HG03175 (cell line): ENCODE data around the gene MCM3AP.

Experiments
- ATAC-seq: cut with Tn5 transposase; IDR thresholded peaks from one replicate; pipeline ENCODE4 v1.9.1; 2021; ENCODE audit warnings: mild to moderate bottlenecking, moderate library complexity; ENCODE audit not compliant: unreplicated experiment

The MCM3AP gene

DNA sequence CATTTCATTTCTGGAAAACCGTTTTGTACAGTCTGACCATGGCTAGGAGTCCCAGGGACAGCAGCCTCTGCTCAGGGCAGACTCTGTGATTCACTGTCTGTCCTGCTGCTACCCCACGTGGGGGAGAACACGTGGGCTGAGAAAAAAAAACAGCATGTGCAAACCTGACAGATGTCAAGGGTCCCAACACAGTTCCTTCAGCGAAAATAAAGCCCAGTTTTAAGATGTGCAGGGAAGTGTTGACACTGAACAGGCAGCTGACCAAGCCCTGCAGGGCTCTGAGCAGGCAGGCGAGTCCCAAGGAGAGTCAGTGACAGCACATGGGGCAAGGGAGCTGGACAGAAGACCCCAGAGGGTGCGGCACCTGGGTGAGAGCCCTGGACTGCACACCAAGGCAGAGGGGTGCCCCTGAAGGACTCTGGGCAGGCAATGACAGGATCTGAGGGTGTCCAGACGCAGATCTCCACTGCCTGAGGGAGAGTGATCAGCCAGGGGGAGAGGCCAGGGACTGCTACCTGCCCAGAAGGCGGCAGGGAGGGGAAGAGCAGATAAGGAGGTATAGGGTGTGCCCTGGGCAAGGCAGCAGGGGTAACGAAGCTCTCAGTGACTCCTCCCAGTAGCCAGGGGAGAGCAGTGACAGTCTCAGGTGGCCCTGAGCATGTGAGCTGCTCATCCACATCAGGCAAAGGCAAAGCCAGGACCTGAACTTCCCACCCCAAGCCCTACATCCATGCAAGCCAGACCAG lies 96.0 kb downstream of the MCM3AP start:
- no peak for ATAC-seq

DNA sequence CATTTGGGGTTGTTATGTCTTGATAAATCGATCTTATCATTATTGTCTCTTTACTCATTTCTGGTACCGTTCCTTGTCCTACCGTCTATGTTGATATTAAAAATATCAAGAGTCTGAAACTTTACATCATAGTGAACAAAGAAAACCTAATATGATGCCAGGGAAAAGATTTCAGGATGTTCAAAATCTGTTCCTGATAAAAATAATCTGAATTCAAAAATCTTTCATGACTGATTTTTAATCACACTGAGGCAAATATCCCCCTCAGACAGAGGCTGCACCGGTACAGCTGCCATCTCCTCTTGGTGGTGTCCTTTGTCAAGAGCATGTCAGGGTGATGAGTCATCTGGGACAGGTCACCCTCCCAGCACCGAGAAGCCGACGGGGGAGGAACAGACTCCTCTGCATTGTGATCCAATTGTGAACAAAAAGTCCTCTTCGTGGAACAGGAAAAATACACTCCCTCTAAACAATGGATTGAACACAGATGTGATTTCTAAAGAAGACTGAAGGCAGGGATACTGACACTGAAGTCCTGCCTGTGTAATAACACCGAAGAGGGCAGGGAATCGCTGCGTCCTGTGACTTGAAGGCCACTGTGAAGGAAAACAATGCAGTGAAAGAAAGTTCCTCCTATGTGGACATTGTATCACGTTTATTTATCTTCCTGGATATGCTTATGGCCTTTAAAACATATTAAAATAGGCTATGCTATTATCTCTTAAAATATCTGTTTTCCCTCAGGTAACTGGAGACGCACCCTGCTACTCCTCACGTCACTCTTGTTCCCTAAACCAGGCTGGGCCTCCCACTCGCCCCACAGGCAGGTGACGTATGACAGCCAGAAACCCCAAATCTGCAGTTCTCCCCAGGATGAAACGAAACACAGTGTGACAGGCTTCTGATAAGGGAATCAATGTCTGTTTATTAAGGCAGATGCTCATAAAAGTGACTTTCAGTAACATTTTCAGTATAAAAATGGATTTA lies 96.9 kb downstream of the MCM3AP start:
- ATAC-seq = no peak

DNA sequence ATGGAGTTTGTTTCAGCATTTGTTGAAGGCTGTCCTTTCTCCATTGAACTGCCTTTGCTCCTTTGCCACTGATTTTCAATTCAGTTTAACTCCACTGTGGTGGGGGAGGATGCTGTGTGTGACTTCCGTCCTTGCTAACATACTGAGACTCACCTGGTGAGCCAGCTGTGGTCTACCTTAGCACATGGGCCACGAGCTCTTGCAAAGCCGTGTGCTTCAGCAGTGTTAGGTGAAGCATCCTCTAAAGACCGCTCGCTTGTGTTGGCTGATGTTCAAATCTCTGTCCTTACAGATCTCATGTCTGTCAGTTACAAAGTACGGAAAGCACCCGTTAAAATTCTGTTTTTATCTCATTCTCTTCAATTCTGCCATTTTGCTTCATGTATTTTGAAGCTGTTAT lies 97.6 kb downstream of the MCM3AP start:
- ATAC-seq = no peak

DNA sequence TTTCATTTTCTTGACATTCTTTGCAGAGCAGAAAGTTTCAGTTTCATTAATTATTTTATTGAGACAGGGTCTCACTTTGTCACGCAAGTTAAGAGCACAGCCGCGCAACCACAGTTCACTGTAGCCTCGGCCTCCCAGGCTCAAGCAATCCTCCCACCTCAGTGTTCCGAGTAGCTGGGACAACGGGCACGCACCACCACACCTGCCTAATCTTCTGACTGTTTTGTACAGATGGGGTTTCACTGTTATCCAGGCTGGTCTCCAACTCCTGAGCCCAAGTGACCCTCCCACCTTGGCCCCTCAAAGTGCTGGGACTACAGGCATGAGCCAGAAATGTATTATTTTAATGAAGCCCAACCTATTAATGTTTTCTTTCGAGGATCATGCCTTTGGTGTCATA lies 98.2 kb downstream of the MCM3AP start:
- ATAC-seq = no peak

DNA sequence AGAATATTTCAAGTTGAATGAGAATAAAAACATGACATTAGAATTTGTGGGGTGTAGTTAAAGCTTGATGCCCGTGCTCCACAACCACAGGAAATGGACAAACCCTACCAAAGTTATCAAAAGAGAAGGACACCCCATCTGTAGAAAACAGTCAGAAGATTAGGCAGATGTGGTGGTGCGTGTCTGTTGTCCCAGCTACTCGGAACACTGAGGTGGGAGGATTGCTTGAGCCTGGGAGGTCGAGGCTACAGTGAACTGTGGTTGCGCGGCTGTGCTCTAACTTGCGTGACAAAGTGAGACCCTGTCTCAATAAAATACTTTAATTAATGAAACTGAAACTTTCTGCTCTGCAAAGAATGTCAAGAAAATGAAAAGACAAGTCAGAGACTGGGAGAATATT lies 99.7 kb downstream of the MCM3AP start:
- no peak for ATAC-seq
